Measurements from ENCODE around the gene ASIC4. TPM values are rescaled to one million over a fixed set of nuclear protein-coding genes. Genes with fewer than 3 reads are reported as not detected.
A peak's percentile ranks its signal among the peaks of the same experiment; 100 is the strongest.

The ASIC4 gene
- total and polyA plus RNA-seq, 2 of the 13 experiments (the other 11 are each of a cell fraction or from before 2014, with no cell fraction given), result 0.03 TPM; not detected in 1

- TF ChIP-seq, protein P1, sequence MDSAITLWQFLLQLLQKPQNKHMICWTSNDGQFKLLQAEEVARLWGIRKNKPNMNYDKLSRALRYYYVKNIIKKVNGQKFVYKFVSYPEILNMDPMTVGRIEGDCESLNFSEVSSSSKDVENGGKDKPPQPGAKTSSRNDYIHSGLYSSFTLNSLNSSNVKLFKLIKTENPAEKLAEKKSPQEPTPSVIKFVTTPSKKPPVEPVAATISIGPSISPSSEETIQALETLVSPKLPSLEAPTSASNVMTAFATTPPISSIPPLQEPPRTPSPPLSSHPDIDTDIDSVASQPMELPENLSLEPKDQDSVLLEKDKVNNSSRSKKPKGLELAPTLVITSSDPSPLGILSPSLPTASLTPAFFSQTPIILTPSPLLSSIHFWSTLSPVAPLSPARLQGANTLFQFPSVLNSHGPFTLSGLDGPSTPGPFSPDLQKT (CRISPR knock-in tag; IDR thresholded peaks at IDR 0.05; ENCODE audit: borderline replicate concordance), result peak; percentile 53; the same call in 1 of the 2 replicates
- TF ChIP-seq ZNF816 (CRISPR knock-in tag; IDR thresholded peaks at IDR 0.05; ENCODE audit: borderline replicate concordance) (no peak), FOXK1 (CRISPR knock-in tag; IDR thresholded peaks at IDR 0.05; ENCODE audit: borderline replicate concordance, low read depth) (peak; percentile 85), BRF2 (CRISPR knock-in tag; IDR thresholded peaks at IDR 0.05) (peak; percentile 90; the same call in 1 of the 2 replicates), ZNF260 (CRISPR knock-in tag; IDR thresholded peaks at IDR 0.05; ENCODE audit: borderline replicate concordance, low read depth) (no peak), FOXA3 (CRISPR knock-in tag; IDR thresholded peaks at IDR 0.05) (peak; percentile 52), HNRNPL (IDR thresholded peaks at IDR 0.05; ENCODE audit: low read depth, low read length) (peak; percentile 45; the same call in 1 of the 2 replicates), ZNF546 (CRISPR knock-in tag; conservative IDR thresholded peaks at IDR 0.05) (no peak), KLF12 (CRISPR knock-in tag; IDR thresholded peaks at IDR 0.05; ENCODE audit: borderline replicate concordance) (peak; percentile 83; the same call in 1 of the 2 replicates), KAT7 (CRISPR knock-in tag; IDR thresholded peaks at IDR 0.05; ENCODE audit: borderline replicate concordance) (peak; percentile 93; the same call in 1 of the 2 replicates), ZNF775 (CRISPR knock-in tag; IDR thresholded peaks at IDR 0.05; ENCODE audit: borderline replicate concordance) (no peak), PHF5A (CRISPR knock-in tag; IDR thresholded peaks at IDR 0.05; ENCODE audit: low read depth, unreplicated experiment) (peak; percentile 46), HMGXB3 (CRISPR knock-in tag; IDR thresholded peaks at IDR 0.05; ENCODE audit: borderline replicate concordance) (peak; percentile 85; the same call in 1 of the 2 replicates), UBTF (CRISPR knock-in tag; IDR thresholded peaks at IDR 0.05) (peak; percentile 88), NR3C1 (CRISPR knock-in tag; IDR thresholded peaks at IDR 0.05) (no peak)
- TF ChIP-seq, protein P2, sequence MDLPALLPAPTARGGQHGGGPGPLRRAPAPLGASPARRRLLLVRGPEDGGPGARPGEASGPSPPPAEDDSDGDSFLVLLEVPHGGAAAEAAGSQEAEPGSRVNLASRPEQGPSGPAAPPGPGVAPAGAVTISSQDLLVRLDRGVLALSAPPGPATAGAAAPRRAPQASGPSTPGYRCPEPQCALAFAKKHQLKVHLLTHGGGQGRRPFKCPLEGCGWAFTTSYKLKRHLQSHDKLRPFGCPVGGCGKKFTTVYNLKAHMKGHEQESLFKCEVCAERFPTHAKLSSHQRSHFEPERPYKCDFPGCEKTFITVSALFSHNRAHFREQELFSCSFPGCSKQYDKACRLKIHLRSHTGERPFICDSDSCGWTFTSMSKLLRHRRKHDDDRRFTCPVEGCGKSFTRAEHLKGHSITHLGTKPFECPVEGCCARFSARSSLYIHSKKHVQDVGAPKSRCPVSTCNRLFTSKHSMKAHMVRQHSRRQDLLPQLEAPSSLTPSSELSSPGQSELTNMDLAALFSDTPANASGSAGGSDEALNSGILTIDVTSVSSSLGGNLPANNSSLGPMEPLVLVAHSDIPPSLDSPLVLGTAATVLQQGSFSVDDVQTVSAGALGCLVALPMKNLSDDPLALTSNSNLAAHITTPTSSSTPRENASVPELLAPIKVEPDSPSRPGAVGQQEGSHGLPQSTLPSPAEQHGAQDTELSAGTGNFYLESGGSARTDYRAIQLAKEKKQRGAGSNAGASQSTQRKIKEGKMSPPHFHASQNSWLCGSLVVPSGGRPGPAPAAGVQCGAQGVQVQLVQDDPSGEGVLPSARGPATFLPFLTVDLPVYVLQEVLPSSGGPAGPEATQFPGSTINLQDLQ (CRISPR knock-in tag; IDR thresholded peaks at IDR 0.05), result peak; percentile 83
Measured at GRCh38 chr2:219543596-219544358, 29.5 kb downstream of the ASIC4 start, which contains the start of the genes CHPF and TMEM198 (continued).

Data from HepG2 (cell line).